ENCODE results near the gene CDC73.

CDC73 gene

DNA sequence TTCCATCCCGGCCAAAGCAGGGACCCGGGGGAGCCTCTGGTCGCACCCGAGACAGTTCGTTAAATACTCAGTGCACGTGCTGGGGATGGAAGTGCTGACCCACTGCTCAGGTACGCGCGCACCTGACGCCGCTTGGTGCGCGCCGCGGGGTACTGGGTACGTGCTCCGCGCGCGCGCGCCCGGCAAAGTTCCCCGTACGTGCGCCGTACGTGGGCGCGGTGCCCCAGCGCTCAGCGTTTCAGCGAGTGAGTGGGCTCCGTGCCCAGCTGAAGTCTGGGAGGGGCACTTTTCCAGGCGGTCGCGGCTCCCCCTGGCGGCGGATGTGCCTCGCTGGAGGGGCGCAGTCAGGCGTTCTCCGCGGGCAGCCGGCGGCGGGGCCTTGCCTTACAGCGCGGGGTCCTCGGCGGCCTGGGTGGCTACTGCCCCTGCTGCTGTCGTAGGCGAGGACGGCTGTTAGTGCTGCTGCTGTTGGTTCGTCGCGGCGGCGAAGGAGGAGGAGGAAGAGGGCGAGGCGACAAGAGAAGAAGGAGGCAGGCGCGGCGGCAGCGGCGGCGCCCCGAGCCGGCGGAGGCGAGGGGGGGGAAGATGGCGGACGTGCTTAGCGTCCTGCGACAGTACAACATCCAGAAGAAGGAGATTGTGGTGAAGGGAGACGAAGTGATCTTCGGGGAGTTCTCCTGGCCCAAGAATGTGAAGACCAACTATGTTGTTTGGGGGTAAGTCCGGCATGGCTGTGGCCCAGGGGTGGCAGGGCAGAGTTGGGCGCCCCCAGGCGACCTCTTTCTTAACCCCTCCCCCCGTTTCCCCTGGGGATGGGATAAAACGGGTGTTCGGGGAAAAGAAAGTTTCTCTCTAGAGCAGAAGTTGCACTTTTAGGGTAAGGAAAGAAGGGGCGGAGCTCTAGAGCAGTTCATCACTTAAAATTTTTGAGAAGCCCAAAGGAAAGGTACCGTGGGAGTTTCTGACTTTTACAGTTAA, at the start of gene CDC73:
Gene CDC73 (plus strand): TSS at position 416 of the 978 bp plus-strand sequence. CDS start 170 bp downstream, at position 586.
- peak; percentile 99 for DNase-seq

DNA sequence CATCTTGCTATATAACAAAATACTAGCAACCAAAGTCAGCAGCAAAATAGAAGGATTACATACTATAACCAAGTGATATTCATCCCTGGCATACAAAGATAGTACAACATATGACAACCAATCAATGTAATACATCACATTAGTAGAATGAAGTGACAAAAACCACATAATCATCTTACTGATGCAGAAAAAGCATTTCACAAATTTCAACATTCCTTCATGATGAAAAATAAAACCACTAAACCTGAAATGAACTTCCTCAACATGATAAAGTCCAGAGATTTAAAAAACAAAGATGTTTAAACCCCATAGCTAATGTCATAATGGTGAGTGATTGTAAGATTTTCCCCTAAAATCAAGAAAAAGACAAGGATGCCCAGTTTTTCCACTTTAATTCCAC, 43.8 kb upstream of the CDC73 start:
- DNase-seq: no peak

DNA sequence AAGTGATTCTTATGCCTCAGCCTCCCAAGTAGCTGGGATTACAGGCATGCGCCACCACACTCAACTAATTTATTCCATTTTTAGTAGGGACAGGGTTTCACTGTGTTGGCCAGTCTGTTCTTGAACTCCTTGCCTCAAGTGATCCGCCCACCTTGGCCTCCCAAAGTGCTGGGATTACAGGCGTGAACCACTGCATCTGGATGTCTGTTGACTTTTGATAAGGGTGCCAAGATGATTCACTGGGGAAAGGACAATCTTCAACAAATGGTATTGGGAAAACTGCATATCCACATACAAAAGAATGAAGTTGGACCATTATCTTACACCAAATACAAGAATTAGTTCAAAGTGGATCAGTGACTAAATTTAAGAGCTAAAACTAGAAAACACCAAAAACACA, 42.6 kb upstream of the CDC73 start:
- no peak for DNase-seq

GRCh38 chr1:193083365-193084088, 38.3 kb upstream of the CDC73 start:
- no peak for DNase-seq

DNA sequence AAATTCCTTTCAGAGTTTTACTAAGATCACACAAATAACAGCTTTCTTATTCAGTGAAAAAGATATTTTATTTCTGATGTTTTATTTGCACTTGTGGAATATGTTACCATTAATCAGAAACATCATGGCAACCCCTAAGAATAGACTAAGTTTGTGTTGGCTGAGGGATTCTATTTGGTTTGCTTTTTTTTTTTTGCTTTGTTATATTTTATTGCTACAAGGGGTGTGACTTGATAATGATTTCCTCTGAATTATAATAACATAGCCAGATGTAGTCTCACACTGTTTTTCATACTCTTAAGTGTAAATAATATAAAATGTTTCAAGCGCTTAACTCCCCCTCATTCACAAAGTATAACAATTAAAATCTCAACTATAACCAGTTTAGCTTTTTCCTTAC, 36.6 kb upstream of the CDC73 start:
- no peak for DNase-seq

DNA sequence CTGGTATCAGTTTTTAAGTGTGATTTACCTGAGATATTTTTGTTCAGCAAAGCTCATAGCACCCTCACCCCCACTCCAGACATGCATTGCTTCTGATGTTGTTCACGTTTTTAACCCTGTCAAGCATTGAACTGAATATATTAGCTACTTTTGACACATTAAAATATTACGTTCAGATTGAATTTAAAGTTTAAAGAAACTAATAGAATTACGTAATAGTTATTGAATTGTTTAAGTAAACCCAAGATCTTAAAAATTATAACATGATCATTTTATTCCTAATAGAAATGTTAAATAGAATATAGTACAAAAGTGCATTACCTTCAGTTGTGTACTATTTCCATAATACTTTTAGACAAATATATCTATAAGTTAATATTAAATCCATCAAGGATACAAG, 35.5 kb upstream of the CDC73 start:
- DNase-seq: no peak

GRCh38 chr1:193087893-193088292, 33.9 kb upstream of the CDC73 start:
- DNase-seq: no peak

DNA sequence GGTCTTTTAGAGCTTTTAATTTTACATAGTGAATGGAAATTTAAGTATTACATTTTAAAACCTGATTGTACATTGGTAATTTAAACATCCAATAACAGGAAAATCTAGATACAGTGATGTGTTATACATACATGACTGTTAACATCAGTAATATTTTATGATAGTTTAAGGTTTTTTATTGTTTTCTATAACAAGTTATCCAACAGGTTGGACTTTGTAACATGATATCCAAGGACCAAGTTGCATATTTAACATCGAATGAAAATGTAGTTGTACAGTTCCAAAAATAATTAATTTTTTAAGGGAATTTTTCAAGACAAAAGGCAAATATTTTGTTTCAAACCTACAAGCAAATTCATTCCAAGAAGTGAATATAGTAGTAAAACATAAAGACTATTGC, 31.0 kb upstream of the CDC73 start:
- no peak for DNase-seq

GRCh38 chr1:193094112-193094511, 27.7 kb upstream of the CDC73 start:
- DNase-seq: no peak

DNA sequence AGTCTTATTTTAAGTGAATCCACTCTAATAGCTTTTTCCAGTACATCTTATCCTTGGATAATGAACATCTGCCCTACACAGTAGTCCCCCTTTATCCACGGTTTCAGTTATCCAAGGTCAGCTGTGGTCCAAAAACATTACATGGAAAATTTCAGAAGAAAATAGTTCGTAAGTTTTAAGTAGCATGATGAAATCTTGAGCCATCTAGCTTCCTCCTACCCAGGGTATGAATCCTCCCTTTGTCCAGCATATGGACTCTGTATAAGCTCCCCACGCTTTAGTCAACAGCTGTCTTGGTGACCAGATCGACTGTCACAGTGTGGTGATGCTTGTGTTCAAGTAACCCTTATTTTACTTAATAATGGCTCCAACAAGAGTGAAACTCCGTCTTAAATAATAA, 19.2 kb upstream of the CDC73 start:
- DNase-seq: no peak

- DNase-seq: no peak
Measured at GRCh38 chr1:193103759-193104501, 17.9 kb upstream of the CDC73 start.

DNA sequence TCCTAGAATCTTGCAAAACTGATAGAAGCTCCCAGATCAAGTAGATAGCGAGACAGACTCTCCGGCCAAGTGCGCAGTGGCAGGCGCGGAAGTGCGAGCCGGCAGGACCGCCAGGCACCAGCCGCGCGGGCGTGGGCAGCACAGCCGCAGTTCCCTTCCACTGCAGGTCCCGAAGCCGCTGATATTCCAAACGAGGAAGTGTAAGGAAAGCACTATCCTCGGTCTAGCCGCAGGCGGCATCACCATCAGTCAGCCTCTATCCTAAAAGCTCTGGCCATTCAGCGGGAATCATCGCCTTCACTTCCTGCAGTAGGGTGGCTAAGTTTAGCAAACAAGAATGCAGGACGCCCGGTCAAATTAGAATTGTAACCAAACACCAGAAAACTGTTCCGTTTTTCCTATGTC, 17.3 kb upstream of the CDC73 start:
- DNase-seq: no peak

GRCh38 chr1:193104907-193105820, 16.7 kb upstream of the CDC73 start, which contains the start of gene GLRX2:
Gene GLRX2, minus strand, starts transcription at chr1:193105414. Its CDS starts 32 bp downstream, at chr1:193105382.
- DNase-seq: peak; percentile 46

DNA sequence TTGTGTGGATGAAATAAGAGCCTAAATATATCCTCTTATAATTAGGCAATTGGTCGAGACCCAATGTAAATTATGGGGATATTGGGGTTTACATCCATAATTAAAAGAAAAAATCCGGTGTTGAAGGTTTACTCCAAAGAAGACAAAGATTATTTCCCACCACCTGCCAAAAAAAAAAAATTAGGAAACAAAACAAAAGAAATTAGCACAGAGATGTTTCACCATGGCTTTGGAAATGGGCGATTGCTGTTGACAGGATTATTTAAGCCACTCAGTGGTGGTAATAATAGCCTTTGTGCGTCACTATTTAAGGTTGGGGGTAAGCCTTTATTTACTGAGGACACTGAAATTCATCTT, 16.0 kb upstream of the CDC73 start:
- DNase-seq: no peak

DNA sequence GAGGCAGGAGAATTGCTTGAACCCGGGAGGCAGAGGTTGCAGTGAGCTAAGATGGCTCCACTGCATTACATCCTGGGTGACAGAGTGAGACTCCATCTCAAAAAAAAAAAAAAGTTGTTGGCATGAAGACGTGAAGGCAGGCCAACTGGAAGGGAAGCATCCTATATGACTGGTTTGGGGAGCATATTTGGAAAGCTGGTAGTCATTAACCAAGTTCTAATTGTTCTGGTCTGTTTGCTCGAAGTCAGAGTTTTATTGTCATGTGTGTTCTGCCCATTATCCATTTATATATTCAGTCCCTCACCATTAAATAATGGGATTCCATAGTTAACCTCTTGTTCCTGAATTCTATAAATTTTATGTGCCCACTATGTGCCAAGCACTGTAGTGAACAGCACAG, 13.4 kb upstream of the CDC73 start:
- no peak for DNase-seq

DNA sequence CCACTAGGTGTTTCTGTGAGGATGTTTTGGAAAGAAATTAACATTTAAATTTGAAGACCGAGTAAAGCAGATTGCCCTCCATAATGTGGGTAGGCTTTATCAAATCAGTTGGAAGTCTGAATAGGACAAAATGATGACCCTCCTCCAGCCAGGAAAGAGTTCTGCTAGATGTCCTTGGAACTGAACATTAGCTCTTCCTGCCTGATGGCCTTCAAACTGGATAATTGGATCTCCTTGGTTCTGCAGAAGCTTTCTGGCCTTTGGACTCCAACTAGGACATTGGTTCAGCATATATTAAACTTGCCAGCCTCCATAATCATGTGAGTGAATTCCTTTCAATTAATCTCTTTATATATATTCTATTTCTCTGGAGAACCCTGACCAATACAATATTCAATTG, 12.2 kb upstream of the CDC73 start:
- no peak for DNase-seq

DNA sequence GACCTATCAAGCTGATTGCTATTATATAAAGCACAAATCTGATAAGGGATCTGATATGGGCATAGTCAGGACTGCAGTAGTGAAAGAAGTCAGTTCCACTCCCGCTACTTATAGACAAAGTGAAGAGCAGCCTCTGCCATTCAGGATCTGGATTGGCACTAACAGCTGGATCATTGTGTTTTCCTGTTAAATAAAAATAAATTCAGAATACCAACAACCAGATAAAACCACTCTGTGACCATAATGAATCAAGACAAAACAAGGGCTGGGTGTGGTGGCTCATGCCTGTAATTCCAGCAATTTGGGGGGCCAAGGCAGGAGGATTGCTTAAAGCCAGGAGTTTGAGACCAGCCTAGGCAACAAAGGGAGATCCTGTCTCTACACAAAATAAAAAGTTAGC, 11.6 kb upstream of the CDC73 start:
- no peak for DNase-seq

GRCh38 chr1:193110864-193111263, 11.0 kb upstream of the CDC73 start:
- DNase-seq: no peak

DNA sequence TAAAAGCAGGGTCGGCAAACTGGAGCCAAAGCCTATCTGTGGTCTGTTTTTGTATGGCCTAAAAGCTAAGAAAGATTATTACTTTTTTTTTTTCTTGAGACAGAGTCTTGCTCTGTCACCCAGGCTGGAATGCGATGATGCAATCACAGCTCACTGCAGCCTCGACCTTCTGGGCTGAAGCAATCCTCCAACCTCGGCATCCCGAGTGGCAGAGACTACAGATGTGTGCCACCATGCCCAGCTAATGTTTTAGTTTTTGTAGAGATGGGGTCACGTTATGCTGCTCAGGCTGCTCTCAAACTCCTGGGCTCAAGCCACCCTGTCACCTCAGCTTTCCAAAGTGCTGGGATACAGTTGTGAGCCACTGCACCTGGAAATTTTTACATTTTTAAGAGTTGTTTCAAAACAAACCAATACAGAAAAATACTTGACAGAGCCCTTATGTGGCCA, 10.2 kb upstream of the CDC73 start:
- DNase-seq: no peak

- DNase-seq: no peak
Measured at GRCh38 chr1:193113258-193113991, 8.4 kb upstream of the CDC73 start.

DNA sequence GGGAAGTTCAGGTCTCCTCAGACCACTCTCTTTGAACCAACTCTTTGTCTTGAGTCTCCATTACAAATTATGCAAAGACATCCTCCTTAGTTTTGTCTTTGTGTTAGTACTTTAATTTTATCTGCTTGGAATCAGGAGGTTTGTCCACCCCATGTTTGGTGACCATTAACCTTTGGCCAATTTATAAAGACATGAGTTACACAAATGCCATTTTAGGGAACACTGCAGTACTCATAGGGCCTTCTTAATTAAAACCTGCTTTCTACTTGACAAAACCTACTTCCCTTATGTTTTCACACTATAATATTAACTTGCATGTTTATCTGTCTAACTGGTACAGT, 7.9 kb upstream of the CDC73 start:
- no peak for DNase-seq
